Lower lobe of right lung (tissue), 2 donors: ENCODE data around the gene KCNG2. TPM values are rescaled to one million over a fixed set of nuclear protein-coding genes. Genes with fewer than 3 reads are reported as not detected.

ENCODE experiments used
- ATAC-seq, 2 donors: fragments of 200-7000 bp; cut with Tn5 transposase; one replicate each; pipeline ENCODE4 v1.9.1; 2020 to 2022; ENCODE audit warnings: mild to moderate bottlenecking in 2 of 2, moderate library complexity in 2 of 2
- DNase-seq: peaks from one replicate; pipeline ENCODE4 v3.0.0-alpha.2; 2020
- H3K27ac ChIP-seq: fragments of 200-600 bp; one replicate; pipeline ENCODE4 v1.8.0; 2022
- H3K27me3 ChIP-seq: fragments of 200-600 bp; one replicate; pipeline ENCODE4 v1.8.0; 2022; ENCODE audit warnings: low read depth
- H3K36me3 ChIP-seq: fragments of 200-600 bp; one replicate; pipeline ENCODE4 v1.8.0; 2022; ENCODE audit warnings: mild to moderate bottlenecking
- H3K4me1 ChIP-seq: fragments of 200-600 bp; one replicate; pipeline ENCODE4 v1.8.0; 2022
- H3K4me3 ChIP-seq: fragments of 200-600 bp; one replicate; pipeline ENCODE4 v1.8.0; 2022; ENCODE audit warnings: mild to moderate bottlenecking
- H3K9me3 ChIP-seq: fragments of 200-600 bp; one replicate; pipeline ENCODE4 v1.8.0; 2022
- intact Hi-C: fragments of 100-400 bp; cut with DNase I; formaldehyde crosslinking; loops from one replicate; pipeline ENCODE4 v1.11.0; 2022
- total RNA-seq: library from RNA; stranded (reverse); fragmentation: NEBNext Ultra II Directional; extraction: Animal tissue kit (Norgen Biotek cat#: 25700); gene quantifications from one replicate; pipeline ENCODE4 v1.2.1, GENCODE V29; 2021
- TF ChIP-seq, protein P1 (sequence below): fragments of 200-600 bp; IDR thresholded peaks from one replicate; pipeline ENCODE4 v1.8.0; 2022; ENCODE audit warnings: antibody characterized with exemption, mild to moderate bottlenecking
- donor health status: DM: no; HTN: yes; CAD: no; lungs with severe emphysema.

Gene KCNG2
- total RNA-seq, 1 donor from 2014 or later = 0.50 TPM

GRCh38 chr18:79900610-79901570, 103.2 kb downstream of the KCNG2 start:
- Histone ChIP-seq H3K4me1 (no peaks in the 10 kb centered on the region), H3K27ac (no peak overlapping the region), H3K27me3 (no peaks in the 10 kb centered on the region), H3K36me3 (peaks cover 18% of the 10 kb centered on the region), H3K4me3 (no peak overlapping the region), H3K9me3 (peaks cover 16% of the 10 kb centered on the region)
- DNase-seq (no peak), ATAC-seq (peak in 1 of 2 donors; percentile 9)
- TF ChIP-seq, protein P1, sequence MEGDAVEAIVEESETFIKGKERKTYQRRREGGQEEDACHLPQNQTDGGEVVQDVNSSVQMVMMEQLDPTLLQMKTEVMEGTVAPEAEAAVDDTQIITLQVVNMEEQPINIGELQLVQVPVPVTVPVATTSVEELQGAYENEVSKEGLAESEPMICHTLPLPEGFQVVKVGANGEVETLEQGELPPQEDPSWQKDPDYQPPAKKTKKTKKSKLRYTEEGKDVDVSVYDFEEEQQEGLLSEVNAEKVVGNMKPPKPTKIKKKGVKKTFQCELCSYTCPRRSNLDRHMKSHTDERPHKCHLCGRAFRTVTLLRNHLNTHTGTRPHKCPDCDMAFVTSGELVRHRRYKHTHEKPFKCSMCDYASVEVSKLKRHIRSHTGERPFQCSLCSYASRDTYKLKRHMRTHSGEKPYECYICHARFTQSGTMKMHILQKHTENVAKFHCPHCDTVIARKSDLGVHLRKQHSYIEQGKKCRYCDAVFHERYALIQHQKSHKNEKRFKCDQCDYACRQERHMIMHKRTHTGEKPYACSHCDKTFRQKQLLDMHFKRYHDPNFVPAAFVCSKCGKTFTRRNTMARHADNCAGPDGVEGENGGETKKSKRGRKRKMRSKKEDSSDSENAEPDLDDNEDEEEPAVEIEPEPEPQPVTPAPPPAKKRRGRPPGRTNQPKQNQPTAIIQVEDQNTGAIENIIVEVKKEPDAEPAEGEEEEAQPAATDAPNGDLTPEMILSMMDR = no peak
- intact Hi-C loops = no loop called here

DNA sequence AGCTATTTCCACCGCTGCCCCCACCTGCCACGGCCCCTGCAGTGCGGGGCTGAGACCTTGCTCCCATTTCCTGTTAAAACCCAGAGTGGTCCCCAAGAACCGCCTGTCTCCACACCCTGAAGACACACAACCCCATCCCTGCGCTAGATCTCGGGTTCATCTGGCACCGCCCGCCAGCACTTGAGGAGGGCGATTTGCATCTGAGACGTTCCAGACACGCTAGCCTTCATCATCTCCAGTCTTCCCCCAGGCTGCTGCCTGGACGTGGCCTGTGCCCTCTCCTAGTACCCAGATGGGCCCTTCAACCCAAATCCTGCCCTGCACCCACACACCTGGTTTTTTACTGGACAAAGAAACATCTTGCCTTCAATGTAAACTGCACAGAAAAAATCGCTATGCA, 103.9 kb downstream of the KCNG2 start:
- Histone ChIP-seq H3K27ac (no peak overlapping the region), H3K36me3 (peaks cover 18% of the 10 kb centered on the region), H3K4me3 (no peak overlapping the region), H3K9me3 (peaks cover 9% of the 10 kb centered on the region), H3K27me3 (no peaks in the 10 kb centered on the region), H3K4me1 (no peaks in the 10 kb centered on the region)
- intact Hi-C loops = no loop called here
- TF ChIP-seq, protein P1 = no peak
- DNase-seq = no peak
- no peak for ATAC-seq

GRCh38 chr18:79902075-79902474, 104.3 kb downstream of the KCNG2 start:
- TF ChIP-seq, protein P1 = no peak
- Histone ChIP-seq H3K27me3 (no peaks in the 10 kb centered on the region), H3K36me3 (peaks cover 18% of the 10 kb centered on the region), H3K4me1 (no peaks in the 10 kb centered on the region), H3K9me3 (peaks cover 5% of the 10 kb centered on the region), H3K4me3 (no peak overlapping the region), H3K27ac (no peak overlapping the region)
- intact Hi-C loops = no loop called here
- DNase-seq (no peak), ATAC-seq (no peak)

- TF ChIP-seq, protein P1 = no peak
- Histone ChIP-seq H3K9me3 (peaks cover 5% of the 10 kb centered on the region), H3K36me3 (peaks cover 18% of the 10 kb centered on the region), H3K4me1 (no peaks in the 10 kb centered on the region), H3K4me3 (no peak overlapping the region), H3K27me3 (no peaks in the 10 kb centered on the region), H3K27ac (no peak overlapping the region)
- ATAC-seq (no peak), DNase-seq (no peak)
- intact Hi-C loops = no loop called here
Observed at GRCh38 chr18:79902640-79903039, 104.9 kb downstream of the KCNG2 start.

GRCh38 chr18:79903071-79903635, 105.4 kb downstream of the KCNG2 start:
- Histone ChIP-seq H3K27ac (no peak overlapping the region), H3K36me3 (peaks cover 18% of the 10 kb centered on the region), H3K4me3 (no peak overlapping the region), H3K4me1 (no peaks in the 10 kb centered on the region), H3K27me3 (no peaks in the 10 kb centered on the region), H3K9me3 (peaks cover 5% of the 10 kb centered on the region)
- ATAC-seq (no peak), DNase-seq (no peak)
- TF ChIP-seq, protein P1 = no peak
- intact Hi-C loops = no loop called here
